ENCODE measurements around the gene CABP2. TPM values are rescaled to one million over a fixed set of nuclear protein-coding genes. Genes with fewer than 3 reads are reported as not detected.
A peak's percentile ranks its signal among the peaks of the same experiment; 100 is the strongest.

Gene CABP2
- total and polyA plus RNA-seq, 10 of the 15 experiments (the other 5 are each of a cell fraction or from before 2014, with no cell fraction given) = not detected

GRCh38 chr11:67482827-67483798 is 40.1 kb downstream of the CABP2 start, which contains the start of gene AIP (continued):
- TF ChIP-seq HSF1 (IDR thresholded peaks at IDR 0.05; ENCODE audit: low read depth, low read length) (no peak), TCF12 (IDR thresholded peaks at IDR 0.05; ENCODE audit: low read depth, low read length) (0 out of 2 replicates have a peak, but pooled peaks have one; percentile 4), SREBF2 (IDR thresholded peaks at IDR 0.05; ENCODE audit: low read length) (no peak), ZNF274 (IDR thresholded peaks at IDR 0.05; ENCODE audit: insufficient read depth, insufficient read length) (no peak), EGR1 (IDR thresholded peaks at IDR 0.05; ENCODE audit: borderline replicate concordance in 1 of 2, low read depth in 2 of 2, low read length in 2 of 2) (no peak), ASH2L (IDR thresholded peaks at IDR 0.05; ENCODE audit: borderline replicate concordance, low read depth) (no peak), BHLHE40 (IDR thresholded peaks at IDR 0.05; ENCODE audit: borderline replicate concordance in 1 of 2, low read depth in 2 of 2, low read length in 1 of 2) (peak in 1 of 2 experiments; percentile 70; a peak in 3 of 4 replicates), ZBTB33 (IDR thresholded peaks at IDR 0.05) (no peak), E4F1 (IDR thresholded peaks at IDR 0.05; ENCODE audit: borderline replicate concordance, partially characterized antibody) (peak; percentile 58), ATF3 (IDR thresholded peaks at IDR 0.05; ENCODE audit: borderline replicate concordance, extremely low read depth, low read depth, low read length) (0 out of 2 replicates have a peak, but pooled peaks have one; percentile 23), HDAC2 (IDR thresholded peaks at IDR 0.05) (no peak; the same call in 1 of the 2 replicates), SMAD1 (IDR thresholded peaks at IDR 0.05; ENCODE audit: low read depth, partially characterized antibody) (no peak), SUPT20H (IDR thresholded peaks at IDR 0.05; ENCODE audit: borderline replicate concordance, control insufficient read depth, low read depth, low read length) (no peak), MTA2 (IDR thresholded peaks at IDR 0.05; ENCODE audit: low read depth) (peak; percentile 10; the same call in 1 of the 2 replicates), POLR2AphosphoS2 (IDR thresholded peaks at IDR 0.05; ENCODE audit: low read depth, low read length) (peak; percentile 33), CTCF (IDR thresholded peaks at IDR 0.05 in 2 of 3, conservative IDR thresholded peaks at IDR 0.05 in 1 of 3; ENCODE audit: control insufficient read depth in 2 of 3, extremely low read depth in 1 of 3, insufficient read depth in 1 of 3, low read depth in 3 of 3, low read length in 3 of 3) (peak in 1 of 3 experiments; percentile 19; a peak in 1 of 6 replicates)
